Mammary epithelial cell (primary cell): ENCODE data around the gene NSRP1.

Experiments used
- EZH2 ChIP-seq: IDR thresholded peaks from 2 replicates; pipeline ENCODE4 v1.6.1; 2012; ENCODE audit warnings: low read length, inconsistent platforms, borderline replicate concordance
- TF ChIP-seq, protein P1 (sequence below), 2 donors: IDR thresholded peaks in 1 of 2; conservative IDR thresholded peaks in 1 of 2; 2 replicates each; pipeline ENCODE4 v1.5.1; 2011 to 2012; ENCODE audit warnings: inconsistent platforms in 2 of 2, low read length in 2 of 2, mild to moderate bottlenecking in 2 of 2, control low read depth in 1 of 2, low read depth in 1 of 2; ENCODE audit not compliant: insufficient read depth in 1 of 2; ENCODE audit errors: extremely low read depth in 1 of 2

DNA sequence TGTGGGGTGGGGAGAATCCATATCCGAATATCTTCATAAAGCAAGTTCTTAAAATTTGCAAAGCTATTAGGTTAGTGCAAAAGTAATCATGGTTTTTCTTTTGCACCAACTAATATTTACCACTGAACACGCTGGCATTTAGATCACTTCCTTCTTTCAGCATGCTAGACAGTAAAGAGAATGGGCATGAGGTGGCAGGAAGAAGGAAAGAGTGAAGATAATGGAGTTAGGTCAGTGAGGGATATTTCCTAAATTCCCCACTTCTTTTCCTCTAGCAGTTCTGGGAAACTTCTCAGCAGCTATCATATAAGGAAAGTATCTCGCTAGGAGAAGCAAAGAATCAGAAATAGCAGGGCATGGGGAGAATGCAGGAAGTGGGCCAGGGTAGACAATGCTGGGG is 79.9 kb downstream of the NSRP1 start:
- TF ChIP-seq, protein P1, sequence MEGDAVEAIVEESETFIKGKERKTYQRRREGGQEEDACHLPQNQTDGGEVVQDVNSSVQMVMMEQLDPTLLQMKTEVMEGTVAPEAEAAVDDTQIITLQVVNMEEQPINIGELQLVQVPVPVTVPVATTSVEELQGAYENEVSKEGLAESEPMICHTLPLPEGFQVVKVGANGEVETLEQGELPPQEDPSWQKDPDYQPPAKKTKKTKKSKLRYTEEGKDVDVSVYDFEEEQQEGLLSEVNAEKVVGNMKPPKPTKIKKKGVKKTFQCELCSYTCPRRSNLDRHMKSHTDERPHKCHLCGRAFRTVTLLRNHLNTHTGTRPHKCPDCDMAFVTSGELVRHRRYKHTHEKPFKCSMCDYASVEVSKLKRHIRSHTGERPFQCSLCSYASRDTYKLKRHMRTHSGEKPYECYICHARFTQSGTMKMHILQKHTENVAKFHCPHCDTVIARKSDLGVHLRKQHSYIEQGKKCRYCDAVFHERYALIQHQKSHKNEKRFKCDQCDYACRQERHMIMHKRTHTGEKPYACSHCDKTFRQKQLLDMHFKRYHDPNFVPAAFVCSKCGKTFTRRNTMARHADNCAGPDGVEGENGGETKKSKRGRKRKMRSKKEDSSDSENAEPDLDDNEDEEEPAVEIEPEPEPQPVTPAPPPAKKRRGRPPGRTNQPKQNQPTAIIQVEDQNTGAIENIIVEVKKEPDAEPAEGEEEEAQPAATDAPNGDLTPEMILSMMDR (conservative IDR thresholded peaks at IDR 0.05 in 1 of 2, IDR thresholded peaks at IDR 0.05 in 1 of 2; ENCODE audit: extremely low read depth in 1 of 2, insufficient read depth in 1 of 2, low read depth in 1 of 2, low read length in 2 of 2) = no peak
- TF ChIP-seq EZH2 = no peak
